SU-DHL-6 (cell line): ENCODE measurements around the gene LRRC26.

ENCODE experiments used
- H2AFZ ChIP-seq: fragments of 200-600 bp; sonication (generic); 2 replicates; pipeline ENCODE4 v1.6.1; 2014; ENCODE audit warnings: low read depth, mild to moderate bottlenecking, moderate library complexity, mixed read lengths, antibody characterized with exemption, low read length; ENCODE audit not compliant: severe bottlenecking
- H3F3A ChIP-seq: fragments of 200-600 bp; shearing (Covaris generic); 2 replicates; pipeline ENCODE4 v1.6.0; 2016; ENCODE audit warnings: antibody characterized with exemption, mild to moderate bottlenecking; ENCODE audit not compliant: insufficient read depth
- H3K27ac ChIP-seq: fragments of 200-600 bp; sonication (generic); 2 replicates; pipeline ENCODE4 v1.5.1; 2016; ENCODE audit warnings: low read depth, mild to moderate bottlenecking, low read length, moderate library complexity, mixed read lengths
- H3K27me3 ChIP-seq: fragments of 200-600 bp; sonication (generic), shearing (Covaris generic); 2 replicates; pipeline ENCODE4 v1.6.0; 2014; ENCODE audit warnings: mild to moderate bottlenecking, low read length
- H3K36me3 ChIP-seq: fragments of 200-600 bp; sonication (generic); 2 replicates; pipeline ENCODE4 v1.6.1; 2014; ENCODE audit warnings: mild to moderate bottlenecking, low read length, mixed read lengths
- H3K4me2 ChIP-seq: fragments of 300-600, 200-600 bp; shearing (Covaris generic), sonication (generic); 2 replicates; pipeline ENCODE4 v1.6.0; 2014; ENCODE audit warnings: low read length, low read depth, mild to moderate bottlenecking; ENCODE audit not compliant: poor library complexity, severe bottlenecking
- H3K4me3 ChIP-seq: fragments of 200-600 bp; sonication (generic); 2 replicates; pipeline ENCODE4 v1.5.1; 2014; ENCODE audit warnings: antibody characterized with exemption, low read length, mild to moderate bottlenecking, mixed read lengths; ENCODE audit not compliant: insufficient read depth, poor library complexity, severe bottlenecking
- H3K79me2 ChIP-seq: fragments of 200-600 bp; sonication (generic); 2 replicates; pipeline ENCODE4 v1.6.1; 2014; ENCODE audit warnings: mild to moderate bottlenecking, low read length, moderate library complexity; ENCODE audit not compliant: insufficient read depth
- H3K9ac ChIP-seq: fragments of 200-600 bp; sonication (generic); 2 replicates; pipeline ENCODE4 v1.7.0; 2014; ENCODE audit warnings: mild to moderate bottlenecking, low read length
- H3K9me2 ChIP-seq: fragments of 200-600 bp; sonication (generic); replicated peaks from 2 replicates; pipeline ENCODE4 v1.6.1; 2014; ENCODE audit warnings: low read length; ENCODE audit not compliant: insufficient read depth
- H3K9me3 ChIP-seq: fragments of 200-600 bp; sonication (generic); 2 replicates; pipeline ENCODE4 v1.6.1; 2014; ENCODE audit warnings: low read length, mixed read lengths; ENCODE audit not compliant: insufficient read depth
- H4K20me1 ChIP-seq: fragments of 200-600 bp; sonication (generic); 2 replicates; pipeline ENCODE4 v1.6.1; 2014; ENCODE audit warnings: low read depth, mild to moderate bottlenecking, antibody characterized with exemption, low read length, moderate library complexity, mixed read lengths
- CTCF ChIP-seq: fragments of 200-600 bp; sonication (generic); IDR thresholded peaks from one replicate; pipeline ENCODE4 v1.5.1; 2017; ENCODE audit warnings: antibody characterized with exemption, mild to moderate bottlenecking, low read length, moderate library complexity; ENCODE audit not compliant: insufficient read depth, poor library complexity, severe bottlenecking
- EZH2phosphoT487 ChIP-seq: fragments of 200-600 bp; sonication (generic), shearing (Covaris generic); conservative IDR thresholded peaks from 2 replicates; pipeline ENCODE4 v1.6.1; 2018; ENCODE audit warnings: mild to moderate bottlenecking, antibody characterized with exemption, low read length, moderate library complexity, mixed read lengths

The LRRC26 gene

GRCh38 chr9:137141976-137142936, 27.6 kb downstream of the LRRC26 start:
- Histone ChIP-seq H3K36me3 (no peaks in the 10 kb centered on the region), H3K9me2 (no peaks in the 10 kb centered on the region), H3K27ac (no peak overlapping the region), H3K9ac (no peak overlapping the region), H3K4me3 (no peak overlapping the region), H3K4me2 (no peak overlapping the region), H4K20me1 (no peaks in the 10 kb centered on the region), H3K9me3 (no peaks in the 10 kb centered on the region), H3F3A (no peaks in the 10 kb centered on the region), H3K27me3 (no peaks in the 10 kb centered on the region), H2AFZ (no peak overlapping the region), H3K79me2 (no peaks in the 10 kb centered on the region)
- no peak for TF ChIP-seq CTCF

GRCh38 chr9:137141050-137141810, 28.6 kb downstream of the LRRC26 start:
- H3K36me3 ChIP-seq, result no peaks in the 10 kb centered on the region
- TF ChIP-seq EZH2phosphoT487 (no peak), CTCF (no peak)
- H3K4me2 ChIP-seq, result no peak overlapping the region
- no peaks in the 10 kb centered on the region for H3K79me2 ChIP-seq
- no peaks in the 10 kb centered on the region for H4K20me1 ChIP-seq
- H3K9ac ChIP-seq, result no peak overlapping the region
- no peak overlapping the region for H3K27ac ChIP-seq
- H2AFZ ChIP-seq, result no peak overlapping the region
- no peaks in the 10 kb centered on the region for H3K27me3 ChIP-seq
- H3K4me3 ChIP-seq, result no peak overlapping the region
- no peaks in the 10 kb centered on the region for H3K9me3 ChIP-seq
- no peaks in the 10 kb centered on the region for H3F3A ChIP-seq
- H3K9me2 ChIP-seq, result no peaks in the 10 kb centered on the region

GRCh38 chr9:137140151-137141012, 29.5 kb downstream of the LRRC26 start:
- no peak overlapping the region for H2AFZ ChIP-seq
- no peaks in the 10 kb centered on the region for H3K27me3 ChIP-seq

More at GRCh38 chr9:137140151-137141012, 29.5 kb downstream of the LRRC26 start:
- Histone ChIP-seq H3K9ac (no peak overlapping the region), H3F3A (no peaks in the 10 kb centered on the region), H3K9me2 (no peaks in the 10 kb centered on the region), H3K36me3 (no peaks in the 10 kb centered on the region), H3K27ac (no peak overlapping the region), H3K4me2 (no peak overlapping the region), H3K9me3 (no peaks in the 10 kb centered on the region), H3K79me2 (no peaks in the 10 kb centered on the region), H4K20me1 (no peaks in the 10 kb centered on the region), H3K4me3 (no peak overlapping the region)
- no peak for TF ChIP-seq EZH2phosphoT487
- no peak for TF ChIP-seq CTCF
